ENCODE results near the gene SLC12A8. TPM values are rescaled to one million over a fixed set of nuclear protein-coding genes. Genes with fewer than 3 reads are reported as not detected.
A peak's percentile ranks its signal among the peaks of the same experiment; 100 is the strongest.

The SLC12A8 gene
- polyA plus RNA-seq, 1 donor, result 21.6 TPM

DNA sequence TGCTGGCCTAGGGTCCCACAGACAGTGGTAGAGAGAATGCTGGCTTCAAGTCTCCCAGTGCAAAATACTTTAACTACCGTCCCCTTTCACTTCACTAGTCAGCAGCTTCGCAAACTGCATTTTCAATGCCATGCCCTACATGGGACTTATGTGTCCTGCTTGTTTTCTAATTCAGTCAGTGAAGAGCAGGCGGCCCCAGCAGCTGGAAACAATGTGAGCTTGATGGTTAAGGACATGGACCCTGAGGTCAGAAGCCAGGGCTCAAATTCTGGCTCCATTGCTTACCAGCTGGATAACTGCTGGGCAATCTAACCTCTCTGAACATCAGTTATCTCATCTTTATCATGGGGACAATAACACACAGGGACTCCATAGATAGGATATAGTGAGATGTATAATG lies 58.4 kb downstream of the SLC12A8 start:
- DNase-seq, result no peak
- Histone ChIP-seq H3K36me3 (ENCODE audit: control insufficient read depth, insufficient read depth, low read length) (no peaks in the 10 kb centered on the region), H3K4me1 (ENCODE audit: control insufficient read depth, insufficient read depth, low read length) (no peaks in the 10 kb centered on the region), H3K9me3 (ENCODE audit: control insufficient read depth, low read depth, low read length) (no peaks in the 10 kb centered on the region), H3K27me3 (ENCODE audit: control insufficient read depth, insufficient read depth, low read length) (no peaks in the 10 kb centered on the region), H3K27ac (ENCODE audit: low read length) (no peak overlapping the region), H3K4me3 (ENCODE audit: low read length) (no peak overlapping the region)
- no CpG with 5 or more reads among the region's 3 CpGs for WGBS (ENCODE audit: insufficient coverage, low lambda C conversion rate)

DNA sequence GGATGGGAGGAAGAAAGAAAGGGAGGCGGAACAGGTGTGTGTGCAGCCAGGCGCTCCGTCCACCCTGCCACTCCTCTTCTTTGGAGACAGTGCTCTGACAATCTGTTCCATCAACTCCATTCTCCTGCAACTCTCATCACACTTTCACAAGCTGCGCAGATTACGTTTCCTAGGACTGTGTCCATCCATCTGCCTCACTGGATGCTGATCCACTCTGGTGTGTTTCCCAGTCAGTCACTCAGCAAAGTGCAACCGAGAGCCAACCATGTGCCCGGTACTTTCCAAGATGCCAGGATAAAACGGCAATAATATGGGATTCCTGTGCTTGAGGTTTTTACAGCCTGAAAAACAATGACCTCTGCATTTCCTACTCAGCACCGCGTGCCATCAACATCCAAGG lies 59.6 kb downstream of the SLC12A8 start:
- Histone ChIP-seq H3K36me3 (ENCODE audit: control insufficient read depth, insufficient read depth, low read length) (no peaks in the 10 kb centered on the region), H3K27me3 (ENCODE audit: control insufficient read depth, insufficient read depth, low read length) (no peaks in the 10 kb centered on the region), H3K4me1 (ENCODE audit: control insufficient read depth, insufficient read depth, low read length) (no peaks in the 10 kb centered on the region), H3K27ac (ENCODE audit: low read length) (no peak overlapping the region), H3K9me3 (ENCODE audit: control insufficient read depth, low read depth, low read length) (no peaks in the 10 kb centered on the region), H3K4me3 (ENCODE audit: low read length) (no peak overlapping the region)
- DNase-seq, result no peak
- WGBS (ENCODE audit: insufficient coverage, low lambda C conversion rate), result 89% methylated on average over 3 of the region's 10 CpGs

DNA sequence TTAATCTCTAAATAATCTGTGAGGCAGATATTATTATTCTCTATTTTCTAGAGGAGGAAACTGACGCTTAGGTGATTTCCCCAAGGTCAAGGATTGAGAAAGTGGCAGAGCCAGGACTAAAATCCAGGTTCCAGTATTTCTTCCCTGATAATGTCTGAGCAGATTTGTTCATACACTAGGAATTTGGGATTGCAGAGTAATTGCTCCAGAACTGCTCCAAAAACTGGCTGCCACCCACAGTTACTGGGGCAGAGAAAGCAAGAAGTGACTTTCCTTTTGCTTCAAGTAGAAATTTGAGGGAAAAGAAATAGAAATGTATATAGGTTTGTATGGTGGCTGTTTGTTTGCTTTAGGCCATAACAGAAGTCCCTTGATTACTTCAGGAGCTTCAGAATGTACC lies 60.6 kb downstream of the SLC12A8 start:
- H3K9me3 ChIP-seq (ENCODE audit: control insufficient read depth, low read depth, low read length), result no peaks in the 10 kb centered on the region
- no peak overlapping the region for H3K27ac ChIP-seq (ENCODE audit: low read length)
- H3K27me3 ChIP-seq (ENCODE audit: control insufficient read depth, insufficient read depth, low read length), result no peaks in the 10 kb centered on the region
- no peaks in the 10 kb centered on the region for H3K4me1 ChIP-seq (ENCODE audit: control insufficient read depth, insufficient read depth, low read length)
- no CpG with 5 or more reads among the region's 1 CpG for WGBS (ENCODE audit: insufficient coverage, low lambda C conversion rate)
- H3K36me3 ChIP-seq (ENCODE audit: control insufficient read depth, insufficient read depth, low read length), result no peaks in the 10 kb centered on the region
- no peak for DNase-seq
- no peak overlapping the region for H3K4me3 ChIP-seq (ENCODE audit: low read length)

DNA sequence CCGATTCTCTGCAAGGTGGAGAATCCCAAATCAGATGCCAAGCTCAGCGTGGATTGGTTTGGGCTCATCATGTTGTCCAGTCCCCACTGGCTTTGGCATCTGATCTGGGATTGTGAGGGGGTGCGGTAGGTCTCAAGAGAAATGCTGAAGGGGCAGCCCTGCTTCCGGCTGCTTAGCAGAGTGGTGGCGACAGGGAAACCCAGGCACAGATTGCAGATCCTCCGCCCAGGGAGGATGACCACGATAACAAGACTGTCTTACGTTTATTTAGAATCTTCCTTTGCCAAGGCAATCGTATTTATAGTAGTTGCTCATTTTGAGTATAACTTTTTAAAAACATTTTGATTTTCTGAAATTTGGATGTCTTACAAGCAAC lies 61.1 kb downstream of the SLC12A8 start:
- H3K9me3 ChIP-seq (ENCODE audit: control insufficient read depth, low read depth, low read length), result no peaks in the 10 kb centered on the region
- WGBS (ENCODE audit: insufficient coverage, low lambda C conversion rate), result 100% methylated on average over 1 of the region's 9 CpGs
- DNase-seq, result no peak

DNA sequence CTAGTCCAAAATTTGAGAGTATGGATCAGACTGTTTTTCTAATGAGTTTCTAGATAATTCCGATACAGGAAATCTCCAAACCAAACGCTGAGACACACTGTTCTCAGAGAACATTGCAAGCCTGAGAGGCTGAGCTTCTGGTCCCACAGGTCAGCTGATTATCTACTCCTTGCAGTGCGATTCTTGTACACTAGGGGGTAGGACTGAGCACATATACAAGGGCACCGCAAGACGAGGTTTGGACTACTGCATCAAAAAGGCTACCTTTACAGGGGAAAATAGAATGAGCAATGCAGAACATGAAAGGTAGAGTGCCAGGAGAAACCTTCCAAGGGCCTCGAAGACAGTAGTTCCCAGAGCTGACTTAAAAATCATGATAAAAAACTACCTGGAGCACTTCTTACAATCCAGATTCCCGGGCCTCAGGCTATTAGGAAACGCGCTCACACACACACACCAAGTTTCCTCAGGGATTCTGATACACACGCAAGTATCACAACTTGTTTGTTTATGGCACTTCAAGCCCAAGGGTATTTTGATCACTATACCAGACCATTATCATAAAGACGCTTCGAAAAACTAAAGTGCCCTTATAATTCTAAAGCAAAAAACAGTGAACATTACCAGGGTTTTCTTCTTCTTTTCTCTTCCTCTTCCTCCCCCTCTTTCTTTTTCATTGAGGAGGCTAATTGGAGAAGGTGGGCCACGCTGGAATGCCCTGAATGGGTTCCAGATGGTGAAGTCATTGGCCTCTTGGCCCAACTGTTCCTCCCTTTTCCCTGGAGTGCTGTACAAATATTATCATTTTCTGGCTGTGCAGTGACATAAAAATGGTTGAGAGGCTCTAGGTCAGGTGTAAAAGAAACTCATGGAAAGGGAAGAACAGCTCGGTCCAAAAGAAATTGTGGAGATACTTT lies 61.8 kb downstream of the SLC12A8 start:
- no peaks in the 10 kb centered on the region for H3K36me3 ChIP-seq (ENCODE audit: control insufficient read depth, insufficient read depth, low read length)
- H3K4me1 ChIP-seq (ENCODE audit: control insufficient read depth, insufficient read depth, low read length), result no peaks in the 10 kb centered on the region
- DNase-seq, result peak in 1 of 2 donors; percentile 32
- 90% methylated on average over 3 of the region's 14 CpGs for WGBS (ENCODE audit: insufficient coverage, low lambda C conversion rate)
- no peak overlapping the region for H3K27ac ChIP-seq (ENCODE audit: low read length)
- H3K9me3 ChIP-seq (ENCODE audit: control insufficient read depth, low read depth, low read length), result no peaks in the 10 kb centered on the region
- H3K27me3 ChIP-seq (ENCODE audit: control insufficient read depth, insufficient read depth, low read length), result no peaks in the 10 kb centered on the region
- H3K4me3 ChIP-seq (ENCODE audit: low read length), result no peak overlapping the region

More for the DNA sequence above, 61.1 kb downstream of the SLC12A8 start:
- no peak overlapping the region for H3K4me3 ChIP-seq (ENCODE audit: low read length)
- H3K27ac ChIP-seq (ENCODE audit: low read length), result no peak overlapping the region
- H3K4me1 ChIP-seq (ENCODE audit: control insufficient read depth, insufficient read depth, low read length), result no peaks in the 10 kb centered on the region
- H3K36me3 ChIP-seq (ENCODE audit: control insufficient read depth, insufficient read depth, low read length), result no peaks in the 10 kb centered on the region
- H3K27me3 ChIP-seq (ENCODE audit: control insufficient read depth, insufficient read depth, low read length), result no peaks in the 10 kb centered on the region

DNA sequence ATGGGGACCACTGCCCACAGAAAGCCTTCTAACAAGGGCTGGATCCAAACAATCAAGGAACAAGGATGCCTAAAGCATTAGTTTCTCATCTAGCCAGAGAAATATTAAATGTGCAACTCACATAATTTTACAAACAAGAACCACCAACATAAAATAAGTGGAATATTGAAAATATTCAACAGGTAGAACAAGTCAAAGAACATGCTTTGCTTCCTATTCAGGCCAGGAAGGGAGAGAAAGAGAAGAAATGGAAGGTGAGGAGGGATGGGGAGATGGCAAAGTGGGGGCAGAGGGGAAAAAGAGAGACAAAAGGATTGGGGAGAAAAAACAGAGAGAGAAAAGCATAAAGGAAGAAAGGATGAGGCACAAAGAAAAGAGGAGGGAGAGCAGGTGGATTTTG lies 63.1 kb downstream of the SLC12A8 start:
- Histone ChIP-seq H3K27me3 (ENCODE audit: control insufficient read depth, insufficient read depth, low read length) (no peaks in the 10 kb centered on the region), H3K36me3 (ENCODE audit: control insufficient read depth, insufficient read depth, low read length) (no peaks in the 10 kb centered on the region), H3K4me3 (ENCODE audit: low read length) (no peak overlapping the region), H3K9me3 (ENCODE audit: control insufficient read depth, low read depth, low read length) (no peaks in the 10 kb centered on the region), H3K4me1 (ENCODE audit: control insufficient read depth, insufficient read depth, low read length) (no peaks in the 10 kb centered on the region), H3K27ac (ENCODE audit: low read length) (no peak overlapping the region)
- DNase-seq, result no peak

DNA sequence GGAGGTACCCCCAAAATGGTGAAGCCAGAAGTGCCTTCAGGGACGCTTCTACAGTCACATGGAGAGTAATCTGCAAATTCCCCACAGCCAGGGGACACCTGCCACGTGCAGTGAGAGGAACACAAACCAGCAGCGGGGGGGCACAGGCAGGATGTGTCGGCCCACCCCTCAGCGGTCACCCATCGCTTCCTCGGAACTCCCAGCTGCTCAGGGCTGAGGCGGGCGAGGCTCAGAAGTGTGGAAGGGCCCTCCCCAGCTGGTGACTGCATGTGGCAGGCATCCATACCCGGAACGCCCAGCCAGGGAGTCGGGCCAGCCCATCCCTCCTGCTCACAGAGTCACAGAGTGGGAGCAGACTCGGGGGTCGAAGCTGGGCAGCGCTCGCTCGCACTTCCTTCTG lies 63.7 kb downstream of the SLC12A8 start:
- no CpG with 5 or more reads among the region's 17 CpGs for WGBS (ENCODE audit: insufficient coverage, low lambda C conversion rate)
- no peak for DNase-seq
- Histone ChIP-seq H3K4me1 (ENCODE audit: control insufficient read depth, insufficient read depth, low read length) (no peaks in the 10 kb centered on the region), H3K9me3 (ENCODE audit: control insufficient read depth, low read depth, low read length) (no peaks in the 10 kb centered on the region), H3K4me3 (ENCODE audit: low read length) (no peak overlapping the region), H3K27me3 (ENCODE audit: control insufficient read depth, insufficient read depth, low read length) (no peaks in the 10 kb centered on the region), H3K27ac (ENCODE audit: low read length) (no peak overlapping the region), H3K36me3 (ENCODE audit: control insufficient read depth, insufficient read depth, low read length) (no peaks in the 10 kb centered on the region)

DNA sequence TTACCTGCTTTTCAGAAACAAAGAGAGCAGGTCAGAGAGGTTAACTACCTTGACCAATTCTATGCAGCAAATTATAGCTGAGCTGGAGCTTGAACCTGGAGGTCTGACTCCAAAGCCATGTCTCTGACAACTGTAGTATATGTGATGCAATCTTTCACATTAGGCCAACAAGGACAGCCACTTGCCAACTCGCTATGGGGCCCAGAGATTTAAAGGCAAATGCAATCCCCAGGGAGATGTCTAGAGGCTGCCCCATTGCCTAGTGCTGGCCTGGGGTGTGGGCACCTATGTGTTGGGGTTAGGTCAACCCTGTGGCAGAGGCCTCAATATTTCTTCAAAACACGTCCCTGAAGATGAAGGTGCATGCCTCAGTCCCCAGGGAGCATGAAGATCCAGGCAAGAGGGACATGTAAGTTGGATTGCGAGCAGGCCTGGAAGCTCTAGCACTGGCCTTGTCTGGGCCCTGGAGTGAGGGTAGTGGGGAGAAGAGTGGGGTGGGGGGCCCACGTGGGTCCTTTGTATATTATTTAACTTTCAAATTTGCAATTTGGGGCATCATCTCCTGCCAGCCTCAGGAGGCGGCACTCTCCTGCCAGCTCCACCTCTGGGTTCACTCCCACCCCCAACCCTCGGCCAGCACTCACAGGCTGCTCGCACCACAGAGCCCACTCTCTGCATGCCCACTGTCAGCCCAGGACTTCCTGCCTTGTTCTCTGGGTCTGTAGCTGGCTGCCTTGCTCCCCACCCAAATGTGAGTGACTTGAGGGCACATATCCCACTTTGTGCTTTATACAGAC lies 64.3 kb downstream of the SLC12A8 start:
- H3K27me3 ChIP-seq (ENCODE audit: control insufficient read depth, insufficient read depth, low read length), result no peaks in the 10 kb centered on the region
- no peaks in the 10 kb centered on the region for H3K4me1 ChIP-seq (ENCODE audit: control insufficient read depth, insufficient read depth, low read length)
- H3K36me3 ChIP-seq (ENCODE audit: control insufficient read depth, insufficient read depth, low read length), result no peaks in the 10 kb centered on the region
- H3K27ac ChIP-seq (ENCODE audit: low read length), result no peak overlapping the region
- no peak for DNase-seq
- WGBS (ENCODE audit: insufficient coverage, low lambda C conversion rate), result no CpG with 5 or more reads among the region's 7 CpGs
- H3K9me3 ChIP-seq (ENCODE audit: control insufficient read depth, low read depth, low read length), result no peaks in the 10 kb centered on the region
- no peak overlapping the region for H3K4me3 ChIP-seq (ENCODE audit: low read length)

DNA sequence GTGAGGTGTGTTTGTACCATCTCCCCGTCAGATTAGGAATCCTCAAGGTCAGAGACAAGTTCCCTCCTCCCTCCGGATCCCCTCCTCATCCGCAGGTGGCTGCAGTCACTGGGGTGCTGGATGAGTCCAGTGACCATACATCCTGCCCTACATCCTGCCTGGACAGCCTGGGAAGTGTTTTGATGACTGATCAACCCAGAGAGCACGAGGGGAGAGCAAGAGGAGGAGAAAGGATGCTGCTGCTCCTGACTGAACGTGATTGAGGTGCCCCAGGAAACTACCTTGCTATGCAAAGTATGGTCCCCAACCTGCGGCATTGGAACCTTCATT lies 65.1 kb downstream of the SLC12A8 start:
- peaks cover under 1% of the 10 kb centered on the region for H3K4me1 ChIP-seq (ENCODE audit: control insufficient read depth, insufficient read depth, low read length)
- no peaks in the 10 kb centered on the region for H3K9me3 ChIP-seq (ENCODE audit: control insufficient read depth, low read depth, low read length)
- no peak for DNase-seq
- no peaks in the 10 kb centered on the region for H3K36me3 ChIP-seq (ENCODE audit: control insufficient read depth, insufficient read depth, low read length)
- no peak overlapping the region for H3K27ac ChIP-seq (ENCODE audit: low read length)
- no peaks in the 10 kb centered on the region for H3K27me3 ChIP-seq (ENCODE audit: control insufficient read depth, insufficient read depth, low read length)
- WGBS (ENCODE audit: insufficient coverage, low lambda C conversion rate), result no CpG with 5 or more reads among the region's 6 CpGs
- H3K4me3 ChIP-seq (ENCODE audit: low read length), result no peak overlapping the region

DNA sequence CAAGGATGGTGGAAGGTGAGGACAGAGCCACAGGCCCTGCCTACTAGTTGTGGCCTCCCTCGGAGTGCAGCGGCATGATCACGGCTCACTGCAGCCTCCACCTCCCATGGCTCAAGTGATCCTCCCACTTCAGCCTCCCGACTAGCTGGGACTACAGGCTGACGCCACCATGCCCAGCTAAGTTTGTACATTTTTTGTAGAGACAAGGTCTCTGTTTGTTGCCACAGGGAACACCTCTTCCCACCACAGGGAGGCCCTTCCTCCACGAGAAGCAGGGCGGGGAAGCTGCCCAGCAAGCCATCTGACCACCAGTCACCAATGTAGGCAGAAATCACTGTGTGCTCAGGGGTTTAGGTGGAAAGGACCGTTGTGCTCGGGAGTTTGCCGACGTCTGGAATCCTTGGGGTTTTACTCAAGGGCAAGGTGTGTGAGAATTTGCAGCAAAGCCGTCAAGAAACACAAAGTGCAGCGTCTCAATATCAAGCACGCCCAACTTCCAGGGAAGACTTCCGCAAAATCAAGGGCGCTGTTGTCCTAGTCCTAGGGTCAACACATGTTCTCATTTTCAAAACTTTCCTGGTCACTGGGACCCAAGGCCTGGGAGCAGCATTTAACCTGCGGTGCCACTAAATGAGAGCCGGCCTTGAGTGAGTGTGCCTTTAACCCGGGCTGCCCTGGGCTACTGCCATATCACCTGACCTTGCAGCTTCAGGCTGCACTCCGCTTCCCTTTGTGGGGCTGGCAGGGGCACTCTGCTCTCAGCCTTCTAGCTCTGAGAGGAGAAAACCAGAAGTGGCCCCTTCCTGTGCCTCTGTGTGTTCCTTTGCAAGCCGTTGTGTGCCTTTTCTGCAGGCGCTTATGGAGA lies 65.7 kb downstream of the SLC12A8 start:
- H3K27me3 ChIP-seq (ENCODE audit: control insufficient read depth, insufficient read depth, low read length), result no peaks in the 10 kb centered on the region
- DNase-seq, result no peak
- peaks cover 6% of the 10 kb centered on the region for H3K4me1 ChIP-seq (ENCODE audit: control insufficient read depth, insufficient read depth, low read length)
- H3K27ac ChIP-seq (ENCODE audit: low read length), result no peak overlapping the region
- WGBS (ENCODE audit: insufficient coverage, low lambda C conversion rate), result no CpG with 5 or more reads among the region's 22 CpGs
- no peak overlapping the region for H3K4me3 ChIP-seq (ENCODE audit: low read length)
- H3K9me3 ChIP-seq (ENCODE audit: control insufficient read depth, low read depth, low read length), result no peaks in the 10 kb centered on the region
- H3K36me3 ChIP-seq (ENCODE audit: control insufficient read depth, insufficient read depth, low read length), result no peaks in the 10 kb centered on the region

All from large intestine (tissue), 3 donors.